HG02938 (cell line): ENCODE data around the gene OR2T3.
"Not testable (repeated sequence)": the region's sequence is repeated elsewhere in the genome, so short reads cannot be mapped to it uniquely, and the experiment has no call there.

Source experiments
- ATAC-seq: cut with Tn5 transposase; IDR thresholded peaks from one replicate; pipeline ENCODE4 v1.9.1; 2021; ENCODE audit warnings: mild to moderate bottlenecking, moderate library complexity; ENCODE audit not compliant: unreplicated experiment

OR2T3 gene

GRCh38 chr1:248473051-248473450 is at the start of gene OR2T3:
OR2T3 (plus strand) TSS chr1:248473351; CDS start chr1:248473351, 0 bp downstream.
- not testable (repeated sequence) for ATAC-seq

GRCh38 chr1:248427526-248428191 is 45.5 kb upstream of the OR2T3 start:
- peak; percentile 61 for ATAC-seq

- ATAC-seq = peak; percentile 92
Measured at GRCh38 chr1:248428192-248428533, 45.0 kb upstream of the OR2T3 start.

GRCh38 chr1:248431683-248432082 is 41.5 kb upstream of the OR2T3 start:
- ATAC-seq = not testable (repeated sequence)

- not testable (repeated sequence) for ATAC-seq
Measured at GRCh38 chr1:248432201-248432600, 41.0 kb upstream of the OR2T3 start.

- ATAC-seq = not testable (repeated sequence)
Measured at GRCh38 chr1:248433811-248434415, 39.2 kb upstream of the OR2T3 start.

- ATAC-seq = not testable (repeated sequence)
Measured at GRCh38 chr1:248434913-248435312, 38.2 kb upstream of the OR2T3 start.

- ATAC-seq = not testable (repeated sequence)
Measured at GRCh38 chr1:248436303-248436702, 36.8 kb upstream of the OR2T3 start.

- not testable (repeated sequence) for ATAC-seq
Measured at GRCh38 chr1:248438668-248439067, 34.5 kb upstream of the OR2T3 start.

GRCh38 chr1:248439283-248439682 is 33.9 kb upstream of the OR2T3 start:
- not testable (repeated sequence) for ATAC-seq

GRCh38 chr1:248442500-248443277 is 30.5 kb upstream of the OR2T3 start:
- ATAC-seq = not testable (repeated sequence)

GRCh38 chr1:248444603-248445002 is 28.5 kb upstream of the OR2T3 start:
- ATAC-seq = not testable (repeated sequence)

GRCh38 chr1:248445399-248445798 is 27.8 kb upstream of the OR2T3 start, which contains the start of gene OR2T2:
OR2T2 (plus strand) TSS chr1:248445637; CDS start chr1:248452798, 7,161 bp downstream.
- not testable (repeated sequence) for ATAC-seq

- ATAC-seq = peak; percentile 57
Measured at GRCh38 chr1:248448409-248449074, 24.6 kb upstream of the OR2T3 start.

GRCh38 chr1:248449821-248450465 is 23.2 kb upstream of the OR2T3 start:
- not testable (repeated sequence) for ATAC-seq

GRCh38 chr1:248450466-248451145 is 22.5 kb upstream of the OR2T3 start:
- peak; percentile 64 for ATAC-seq

- not testable (repeated sequence) for ATAC-seq
Measured at GRCh38 chr1:248453619-248454018, 19.5 kb upstream of the OR2T3 start.

GRCh38 chr1:248455045-248455444 is 18.1 kb upstream of the OR2T3 start:
- not testable (repeated sequence) for ATAC-seq

GRCh38 chr1:248456635-248457034 is 16.5 kb upstream of the OR2T3 start:
- ATAC-seq = not testable (repeated sequence)

- not testable (repeated sequence) for ATAC-seq
Measured at GRCh38 chr1:248459117-248459516, 14.0 kb upstream of the OR2T3 start.
